HepG2 (cell line): ENCODE data around the gene DLG2. TPM values are rescaled to one million over a fixed set of nuclear protein-coding genes. Genes with fewer than 3 reads are reported as not detected.

Experiments used
- ATAC-seq: fragments of 200-7000 bp; cut with Tn5 transposase; 3 replicates; pipeline ENCODE4 v1.9.1; 2020; ENCODE audit warnings: mild to moderate bottlenecking, moderate library complexity
- BruUV-seq: library from RNA; stranded (reverse); fragments of 400-500 nt; replicated peaks from 2 replicates; lab custom pipeline; 2021; lab: Mats Ljungman, UMichigan
- CTCF ChIA-PET: fragments of 300-600 bp; formaldehyde crosslinking; extraction: SDS; loops from one replicate; lab custom pipeline; 2021; ENCODE audit warnings: low total read pairs, inconsistent platforms, low intra/inter-chr PET ratio; lab: Yijun Ruan, JAX
- POLR2A ChIA-PET: fragments of 350-600 bp; sonication (Branson Sonifier 250); formaldehyde crosslinking; loops from one replicate; lab custom pipeline; 2020; ENCODE audit warnings: antibody characterized with exemption, inconsistent platforms; lab: Yijun Ruan, JAX
- DNase-seq: peaks from one replicate; pipeline ENCODE4 v3.0.0-alpha.2; 2015; ENCODE audit warnings: low spot score
- FAIRE-seq: peaks from 3 replicates; lab custom pipeline; 2011; peaks lifted over from hg19 to GRCh38; lab: Jason Lieb, UNC
- H2AFZ ChIP-seq: one replicate; pipeline ENCODE4 v1.6.1; 2011; ENCODE audit warnings: low read length, inconsistent platforms
- H3K27ac ChIP-seq: fragments of 300-600 bp; 3 replicates; pipeline ENCODE4 v1.8.0; 2011; ENCODE audit warnings: mixed run types, mild to moderate bottlenecking, mixed read lengths, low read length, inconsistent platforms; ENCODE audit not compliant: insufficient read depth; ENCODE audit errors: extremely low read length
- H3K27me3 ChIP-seq, 2 experiments: fragments of 200-600 bp in 1 of 2; 2 replicates in 1 of 2; 3 replicates in 1 of 2; pipeline versions ENCODE4 v1.6.0 to v1.8.0; 2011; ENCODE audit warnings: low read length in 2 of 2, mild to moderate bottlenecking in 2 of 2, moderate library complexity in 2 of 2, inconsistent platforms in 1 of 2; ENCODE audit not compliant: insufficient read depth in 2 of 2, control insufficient read depth in 1 of 2
- H3K36me3 ChIP-seq, 2 experiments: fragments of 200-600 bp in 1 of 2; replicated peaks in 1 of 2; 2 replicates in 1 of 2; 3 replicates in 1 of 2; pipeline versions ENCODE4 v1.5.1 to v1.8.0; 2011; ENCODE audit warnings: low read length in 2 of 2, inconsistent platforms in 1 of 2; ENCODE audit not compliant: insufficient read depth in 2 of 2, control insufficient read depth in 1 of 2
- H3K4me1 ChIP-seq: 2 replicates; pipeline ENCODE4 v1.5.1; 2012; ENCODE audit warnings: low read length, inconsistent platforms; ENCODE audit not compliant: insufficient read depth
- H3K4me2 ChIP-seq: 2 replicates; pipeline ENCODE4 v1.6.0; 2011; ENCODE audit warnings: low read depth, low read length, inconsistent platforms
- H3K4me3 ChIP-seq, 3 experiments: fragments of 200-600 bp in 1 of 3; sonication (generic), shearing (Covaris generic) in 1 of 3; replicated peaks in 1 of 3; 2 replicates each; pipeline ENCODE4 v1.5.1; 2011 to 2016; ENCODE audit warnings: low read length in 3 of 3, inconsistent platforms in 2 of 3, low read depth in 2 of 3, mild to moderate bottlenecking in 2 of 3, control low read depth in 1 of 3, mixed read lengths in 1 of 3; ENCODE audit not compliant: insufficient read depth in 1 of 3
- H3K79me2 ChIP-seq: one replicate; pipeline ENCODE4 v1.6.1; 2011; ENCODE audit warnings: low read length, inconsistent platforms; ENCODE audit not compliant: insufficient read depth
- H3K9ac ChIP-seq: 2 replicates; pipeline ENCODE4 v1.6.0; 2011; ENCODE audit warnings: mild to moderate bottlenecking, low read depth, low read length, inconsistent platforms; ENCODE audit not compliant: insufficient read depth
- H3K9me3 ChIP-seq: 2 replicates; pipeline ENCODE4 v1.5.1; 2012; ENCODE audit warnings: mild to moderate bottlenecking, low read length
- H4K20me1 ChIP-seq: 2 replicates; pipeline ENCODE4 v1.6.0; 2011; ENCODE audit warnings: inconsistent platforms, mild to moderate bottlenecking, low read length, moderate library complexity; ENCODE audit not compliant: insufficient read depth
- CREM ChIP-seq, 2 experiments: sonication (generic) in 1 of 2; formaldehyde crosslinking in 1 of 2; IDR thresholded peaks; 2 replicates each; pipeline versions ENCODE4 v1.4.0 to v1.6.1; 2016 to 2020; ENCODE audit warnings: antibody characterized with exemption in 1 of 2, mild to moderate bottlenecking in 1 of 2, missing genetic modification reagents in 1 of 2
- ISL2 ChIP-seq: sonication (generic); formaldehyde crosslinking; IDR thresholded peaks from 2 replicates; pipeline ENCODE4 v1.5.0; 2020; ENCODE audit warnings: missing genetic modification reagents
- NCOA2 ChIP-seq: sonication (generic); formaldehyde crosslinking; IDR thresholded peaks from 2 replicates; pipeline ENCODE4 v1.8.0; 2022; ENCODE audit warnings: inconsistent platforms
- NR2F6 ChIP-seq, 2 experiments: IDR thresholded peaks; 2 replicates each; pipeline ENCODE4 v1.6.1; 2016; ENCODE audit warnings: antibody characterized with exemption in 1 of 2, mild to moderate bottlenecking in 1 of 2
- NR3C1 ChIP-seq: sonication (generic); formaldehyde crosslinking; IDR thresholded peaks from 2 replicates; pipeline ENCODE4 v1.4.0; 2020; ENCODE audit warnings: missing genetic modification reagents
- PAF1 ChIP-seq: IDR thresholded peaks from 2 replicates; pipeline ENCODE4 v1.6.1; 2016; ENCODE audit warnings: missing genetic modification reagents, missing compliant biosample characterization
- RARA ChIP-seq: IDR thresholded peaks from 2 replicates; pipeline ENCODE4 v1.6.1; 2016; ENCODE audit warnings: missing genetic modification reagents, missing compliant biosample characterization
- SOX13 ChIP-seq, 3 experiments: fragments of 450-650 bp in 1 of 3; sonication (generic) in 1 of 3; formaldehyde crosslinking in 1 of 3; IDR thresholded peaks in 2 of 3; conservative IDR thresholded peaks in 1 of 3; 2 replicates each; pipeline versions ENCODE4 v1.5.0 to v1.6.1; 2016 to 2020; ENCODE audit warnings: antibody characterized with exemption in 1 of 3, mild to moderate bottlenecking in 1 of 3, missing compliant biosample characterization in 1 of 3, missing genetic modification reagents in 1 of 3, moderate library complexity in 1 of 3
- TCF7 ChIP-seq: sonication (generic); IDR thresholded peaks from 2 replicates; pipeline ENCODE4 v1.6.1; 2016; ENCODE audit warnings: antibody characterized with exemption, low read depth
- WGBS: methylation state at CpG from one replicate; pipeline ENCODE4 v1.1.6; 2017; ENCODE audit warnings: low lambda C conversion rate; 5-methylcytosine and 5-hydroxymethylcytosine counted together
- in situ Hi-C: cut with HindIII; loops from 2 replicates; pipeline ENCODE4 v1.10.0; 2017; ENCODE audit warnings: low pct_unique_long_range_greater_than_20kb; ENCODE audit not compliant: extremely low pct_ligation_motif_present
- intact Hi-C: fragments of 100-400 bp; cut with micrococcal nuclease; formaldehyde crosslinking; loops from one replicate; pipeline ENCODE4 v1.10.0; 2022; ENCODE audit not compliant: unreplicated experiment
- polyA plus RNA-seq, 8 experiments: library from polyadenylated mRNA; depleted of rRNA in 3 of 8; stranded (reverse) in 7 of 8; unstranded in 1 of 8; fragments of >200 nt; fragmentation: Illumina TruSeq in 4 of 8; extraction: Trizol in 4 of 8; gene quantifications; 2 replicates each; pipeline versions ENCODE4 v1.2.1 to v1.2.3, GENCODE V29; 2011 to 2016; ENCODE audit warnings: low read depth in 4 of 8, missing spikeins in 1 of 8, mixed read lengths in 1 of 8; ENCODE audit not compliant: insufficient read depth in 1 of 8
- total RNA-seq, 5 experiments: library from RNA; depleted of rRNA; stranded (reverse); fragments of >200 nt; fragmentation: Illumina TruSeq; extraction: Trizol; gene quantifications; 2 replicates each; pipeline ENCODE4 v1.2.3, GENCODE V29; 2016; ENCODE audit warnings: low read depth in 1 of 5
- TF ChIP-seq, protein P1 (sequence below): sonication (generic); formaldehyde crosslinking; IDR thresholded peaks from one replicate; pipeline ENCODE4 v1.5.1; 2020; ENCODE audit warnings: mild to moderate bottlenecking, missing genetic modification reagents; ENCODE audit errors: not compliant biosample characterization
- TF ChIP-seq, protein P2 (sequence below): sonication (generic); formaldehyde crosslinking; IDR thresholded peaks from 2 replicates; pipeline ENCODE4 v1.4.0; 2020; ENCODE audit warnings: missing genetic modification reagents, borderline replicate concordance
- TF ChIP-seq, protein P3 (sequence below): IDR thresholded peaks from 2 replicates; pipeline ENCODE4 v1.6.1; 2016

Gene DLG2
- total and polyA plus RNA-seq, 2 of the 13 experiments (the other 11 are each of a cell fraction or from before 2014, with no cell fraction given), result 0.46 to 1.0 TPM

DNA sequence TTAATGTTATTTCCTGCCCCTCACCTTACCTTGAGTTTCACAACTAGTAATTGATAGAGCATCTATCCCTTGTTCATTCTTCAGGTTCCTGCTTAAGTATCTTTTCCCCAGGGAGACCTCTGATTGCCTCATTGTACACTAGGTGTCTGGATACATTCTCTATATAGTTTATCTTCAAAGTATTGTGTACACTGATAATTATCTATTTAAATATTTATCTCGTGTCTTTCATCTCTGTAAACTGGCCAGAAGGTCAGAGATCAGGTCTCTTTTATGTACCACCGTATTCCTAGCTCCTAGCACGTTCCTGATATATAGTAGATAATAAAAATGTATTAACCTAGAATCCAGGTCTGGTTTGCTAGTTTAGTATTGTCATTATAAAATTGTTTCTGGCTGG, 7.6 kb upstream of the DLG2 start:
- no peak for FAIRE-seq
- Histone ChIP-seq H3K27ac (no peak overlapping the region), H3K4me2 (no peak overlapping the region), H4K20me1 (no peaks in the 10 kb centered on the region), H2AFZ (no peak overlapping the region), H3K4me1 (peaks cover 30% of the 10 kb centered on the region), H3K9me3 (no peaks in the 10 kb centered on the region), H3K9ac (no peak overlapping the region), H3K4me3 (no peak overlapping the region), H3K79me2 (peaks cover 19% of the 10 kb centered on the region), H3K27me3 (no peaks in the 10 kb centered on the region), H3K36me3 (peaks cover 5 to 8% of the 10 kb centered on the region in 2 experiments; a peak in 3 of 5 replicates)
- peak; percentile 11 for DNase-seq
- 24% methylated on average over 3 of the region's 3 CpGs for WGBS
- in situ Hi-C loops (loop anchor here (25.0 kb wide), 1 partner anchor 628 kb away; no protein-coding TSS in a partner anchor), intact Hi-C loops (no loop called here)
- ATAC-seq, result peak; percentile 23; the same call in 1 of the 3 replicates
- POLR2A ChIA-PET, result no interaction called here
- CTCF ChIA-PET, result no interaction called here
- BruUV-seq, result no TSS peak
- TF ChIP-seq, protein P1, sequence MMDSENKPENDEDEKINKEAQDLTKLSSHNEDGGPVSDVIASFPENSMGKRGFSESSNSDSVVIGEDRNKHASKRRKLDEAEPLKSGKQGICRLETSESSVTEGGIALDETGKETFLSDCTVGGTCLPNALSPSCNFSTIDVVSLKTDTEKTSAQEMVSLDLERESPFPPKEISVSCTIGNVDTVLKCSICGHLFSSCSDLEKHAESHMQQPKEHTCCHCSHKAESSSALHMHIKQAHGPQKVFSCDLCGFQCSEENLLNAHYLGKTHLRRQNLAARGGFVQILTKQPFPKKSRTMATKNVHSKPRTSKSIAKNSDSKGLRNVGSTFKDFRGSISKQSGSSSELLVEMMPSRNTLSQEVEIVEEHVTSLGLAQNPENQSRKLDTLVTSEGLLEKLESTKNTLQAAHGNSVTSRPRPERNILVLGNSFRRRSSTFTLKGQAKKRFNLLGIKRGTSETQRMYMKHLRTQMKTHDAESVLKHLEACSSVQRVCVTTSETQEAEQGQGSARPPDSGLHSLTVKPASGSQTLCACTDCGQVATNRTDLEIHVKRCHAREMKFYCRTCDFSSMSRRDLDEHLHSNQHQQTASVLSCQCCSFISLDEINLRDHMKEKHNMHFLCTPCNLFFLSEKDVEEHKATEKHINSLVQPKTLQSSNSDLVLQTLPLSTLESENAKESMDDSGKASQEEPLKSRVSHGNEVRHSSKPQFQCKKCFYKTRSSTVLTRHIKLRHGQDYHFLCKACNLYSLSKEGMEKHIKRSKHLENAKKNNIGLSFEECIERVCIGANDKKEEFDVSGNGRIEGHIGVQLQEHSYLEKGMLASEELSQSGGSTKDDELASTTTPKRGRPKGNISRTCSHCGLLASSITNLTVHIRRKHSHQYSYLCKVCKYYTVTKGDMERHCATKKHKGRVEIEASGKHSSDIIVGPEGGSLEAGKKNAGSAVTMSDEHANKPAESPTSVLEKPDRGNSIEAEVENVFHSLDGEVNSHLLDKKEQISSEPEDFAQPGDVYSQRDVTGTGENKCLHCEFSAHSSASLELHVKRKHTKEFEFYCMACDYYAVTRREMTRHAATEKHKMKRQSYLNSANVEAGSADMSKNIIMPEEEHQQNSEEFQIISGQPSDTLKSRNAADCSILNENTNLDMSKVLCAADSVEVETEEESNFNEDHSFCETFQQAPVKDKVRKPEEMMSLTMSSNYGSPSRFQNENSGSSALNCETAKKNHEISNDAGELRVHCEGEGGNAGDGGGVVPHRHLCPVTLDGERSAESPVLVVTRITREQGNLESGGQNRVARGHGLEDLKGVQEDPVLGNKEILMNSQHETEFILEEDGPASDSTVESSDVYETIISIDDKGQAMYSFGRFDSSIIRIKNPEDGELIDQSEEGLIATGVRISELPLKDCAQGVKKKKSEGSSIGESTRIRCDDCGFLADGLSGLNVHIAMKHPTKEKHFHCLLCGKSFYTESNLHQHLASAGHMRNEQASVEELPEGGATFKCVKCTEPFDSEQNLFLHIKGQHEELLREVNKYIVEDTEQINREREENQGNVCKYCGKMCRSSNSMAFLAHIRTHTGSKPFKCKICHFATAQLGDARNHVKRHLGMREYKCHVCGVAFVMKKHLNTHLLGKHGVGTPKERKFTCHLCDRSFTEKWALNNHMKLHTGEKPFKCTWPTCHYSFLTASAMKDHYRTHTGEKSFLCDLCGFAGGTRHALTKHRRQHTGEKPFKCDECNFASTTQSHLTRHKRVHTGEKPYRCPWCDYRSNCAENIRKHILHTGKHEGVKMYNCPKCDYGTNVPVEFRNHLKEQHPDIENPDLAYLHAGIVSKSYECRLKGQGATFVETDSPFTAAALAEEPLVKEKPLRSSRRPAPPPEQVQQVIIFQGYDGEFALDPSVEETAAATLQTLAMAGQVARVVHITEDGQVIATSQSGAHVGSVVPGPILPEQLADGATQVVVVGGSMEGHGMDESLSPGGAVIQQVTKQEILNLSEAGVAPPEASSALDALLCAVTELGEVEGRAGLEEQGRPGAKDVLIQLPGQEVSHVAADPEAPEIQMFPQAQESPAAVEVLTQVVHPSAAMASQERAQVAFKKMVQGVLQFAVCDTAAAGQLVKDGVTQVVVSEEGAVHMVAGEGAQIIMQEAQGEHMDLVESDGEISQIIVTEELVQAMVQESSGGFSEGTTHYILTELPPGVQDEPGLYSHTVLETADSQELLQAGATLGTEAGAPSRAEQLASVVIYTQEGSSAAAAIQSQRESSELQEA, result no peak
- TF ChIP-seq NR2F6 (IDR thresholded peaks at IDR 0.05) (peak; percentile 64), NR2F6 (CRISPR knock-in tag; IDR thresholded peaks at IDR 0.05) (peak; percentile 30; the same call in 1 of the 2 replicates), CREM (IDR thresholded peaks at IDR 0.05) (peak; percentile 17; the same call in 1 of the 2 replicates), CREM (CRISPR knock-in tag; IDR thresholded peaks at IDR 0.05) (no peak), TCF7 (peak; percentile 48; the same call in 1 of the 2 replicates), NR3C1 (CRISPR knock-in tag) (no peak), NCOA2 (peak; percentile 34; the same call in 1 of the 2 replicates), ISL2 (CRISPR knock-in tag) (peak; percentile 61; the same call in 1 of the 2 replicates), SOX13 (IDR thresholded peaks at IDR 0.05) (no peak), SOX13 (CRISPR knock-in tag; conservative IDR thresholded peaks at IDR 0.05 in 1 of 2, IDR thresholded peaks at IDR 0.05 in 1 of 2) (peak in 1 of 2 experiments; percentile 22; a peak in 1 of 4 replicates), RARA (CRISPR knock-in tag) (0 out of 2 replicates have a peak, but pooled peaks have one; percentile 21), PAF1 (no peak)
- TF ChIP-seq, protein P2, sequence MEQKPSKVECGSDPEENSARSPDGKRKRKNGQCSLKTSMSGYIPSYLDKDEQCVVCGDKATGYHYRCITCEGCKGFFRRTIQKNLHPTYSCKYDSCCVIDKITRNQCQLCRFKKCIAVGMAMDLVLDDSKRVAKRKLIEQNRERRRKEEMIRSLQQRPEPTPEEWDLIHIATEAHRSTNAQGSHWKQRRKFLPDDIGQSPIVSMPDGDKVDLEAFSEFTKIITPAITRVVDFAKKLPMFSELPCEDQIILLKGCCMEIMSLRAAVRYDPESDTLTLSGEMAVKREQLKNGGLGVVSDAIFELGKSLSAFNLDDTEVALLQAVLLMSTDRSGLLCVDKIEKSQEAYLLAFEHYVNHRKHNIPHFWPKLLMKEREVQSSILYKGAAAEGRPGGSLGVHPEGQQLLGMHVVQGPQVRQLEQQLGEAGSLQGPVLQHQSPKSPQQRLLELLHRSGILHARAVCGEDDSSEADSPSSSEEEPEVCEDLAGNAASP (CRISPR knock-in tag), result no peak
- TF ChIP-seq, protein P3, sequence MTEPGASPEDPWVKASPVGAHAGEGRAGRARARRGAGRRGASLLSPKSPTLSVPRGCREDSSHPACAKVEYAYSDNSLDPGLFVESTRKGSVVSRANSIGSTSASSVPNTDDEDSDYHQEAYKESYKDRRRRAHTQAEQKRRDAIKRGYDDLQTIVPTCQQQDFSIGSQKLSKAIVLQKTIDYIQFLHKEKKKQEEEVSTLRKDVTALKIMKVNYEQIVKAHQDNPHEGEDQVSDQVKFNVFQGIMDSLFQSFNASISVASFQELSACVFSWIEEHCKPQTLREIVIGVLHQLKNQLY (CRISPR knock-in tag), result no peak
